Measurements from ENCODE around the gene PCNX2. TPM values are rescaled to one million over a fixed set of nuclear protein-coding genes. Genes with fewer than 3 reads are reported as not detected.

Gene PCNX2
- total and polyA plus RNA-seq, 4 donors, result 2.0 to 15.1 (median 6.4) TPM

- no peak for TF ChIP-seq CTCF (IDR thresholded peaks at IDR 0.05; ENCODE audit: control extremely low read depth, extremely low read depth)
- 86 to 87% methylated on average over 5 of the region's 5 CpGs for WGBS, 2 donors
- H3K27ac ChIP-seq (ENCODE audit: low read depth in 1 of 2, low read length in 1 of 2), result no peak overlapping the region
- DNase-seq (no peak), ATAC-seq (ENCODE audit: insufficient read depth, low FRiP score) (no peak)
- peaks cover 0 to 2% (median 0%) of the 10 kb centered on the region in 4 donors for H3K36me3 ChIP-seq (ENCODE audit: control insufficient read depth in 4 of 4, insufficient read depth in 4 of 4, low read length in 4 of 4)
- H3K9me3 ChIP-seq (ENCODE audit: control insufficient read depth in 4 of 4, insufficient read depth in 3 of 4, low read length in 3 of 4), result no peaks in the 10 kb centered on the region
- no peaks in the 10 kb centered on the region for H3K27me3 ChIP-seq (ENCODE audit: control insufficient read depth in 3 of 3, insufficient read depth in 3 of 3, low read length in 2 of 3)
- H3K4me3 ChIP-seq, result no peak overlapping the region
- H3K4me1 ChIP-seq (ENCODE audit: control insufficient read depth in 5 of 5, insufficient read depth in 5 of 5, low read length in 5 of 5), result peaks cover 0 to 3% (median 0%) of the 10 kb centered on the region in 5 donors
- no peak overlapping the region for H3K9ac ChIP-seq (ENCODE audit: insufficient read depth in 1 of 2, low read length in 2 of 2)
Observed at GRCh38 chr1:233233508-233234040, 62.0 kb downstream of the PCNX2 start.

- ATAC-seq (ENCODE audit: insufficient read depth, low FRiP score), result no peak
- H3K9ac ChIP-seq (ENCODE audit: insufficient read depth in 1 of 2, low read length in 2 of 2), result no peak overlapping the region
- H3K27ac ChIP-seq (ENCODE audit: low read depth in 1 of 2, low read length in 1 of 2), result no peak overlapping the region
- no peak for TF ChIP-seq CTCF (IDR thresholded peaks at IDR 0.05; ENCODE audit: control extremely low read depth, extremely low read depth)
- peaks cover 0 to 4% (median 0%) of the 10 kb centered on the region in 4 donors for H3K36me3 ChIP-seq (ENCODE audit: control insufficient read depth in 4 of 4, insufficient read depth in 4 of 4, low read length in 4 of 4)
- WGBS, 2 donors, result 91 to 96% methylated on average over 2 of the region's 2 CpGs
- no peaks in the 10 kb centered on the region for H3K4me1 ChIP-seq (ENCODE audit: control insufficient read depth in 5 of 5, insufficient read depth in 5 of 5, low read length in 5 of 5)
- H3K9me3 ChIP-seq (ENCODE audit: control insufficient read depth in 4 of 4, insufficient read depth in 3 of 4, low read length in 3 of 4), result no peaks in the 10 kb centered on the region
- H3K27me3 ChIP-seq (ENCODE audit: control insufficient read depth in 3 of 3, insufficient read depth in 3 of 3, low read length in 2 of 3), result no peaks in the 10 kb centered on the region
- no peak overlapping the region for H3K4me3 ChIP-seq
- no peak for DNase-seq
Observed at GRCh38 chr1:233230011-233230410, 65.5 kb downstream of the PCNX2 start.

GRCh38 chr1:233229288-233229687 is 66.2 kb downstream of the PCNX2 start:
- H3K27me3 ChIP-seq (ENCODE audit: control insufficient read depth in 3 of 3, insufficient read depth in 3 of 3, low read length in 2 of 3), result no peaks in the 10 kb centered on the region
- DNase-seq (no peak), ATAC-seq (ENCODE audit: insufficient read depth, low FRiP score) (no peak)
- no peak overlapping the region for H3K4me3 ChIP-seq
- no peak for TF ChIP-seq CTCF (IDR thresholded peaks at IDR 0.05; ENCODE audit: control extremely low read depth, extremely low read depth)
- H3K36me3 ChIP-seq (ENCODE audit: control insufficient read depth in 4 of 4, insufficient read depth in 4 of 4, low read length in 4 of 4), result peaks cover 0 to 2% (median 0%) of the 10 kb centered on the region in 4 donors
- H3K9ac ChIP-seq (ENCODE audit: insufficient read depth in 1 of 2, low read length in 2 of 2), result no peak overlapping the region
- 81 to 92% methylated on average over 3 of the region's 3 CpGs for WGBS, 2 donors
- no peaks in the 10 kb centered on the region for H3K4me1 ChIP-seq (ENCODE audit: control insufficient read depth in 5 of 5, insufficient read depth in 5 of 5, low read length in 5 of 5)
- H3K27ac ChIP-seq (ENCODE audit: low read depth in 1 of 2, low read length in 1 of 2), result no peak overlapping the region
- H3K9me3 ChIP-seq (ENCODE audit: control insufficient read depth in 4 of 4, insufficient read depth in 3 of 4, low read length in 3 of 4), result no peaks in the 10 kb centered on the region

- Histone ChIP-seq H3K4me3 (no peak overlapping the region), H3K9me3 (ENCODE audit: control insufficient read depth in 4 of 4, insufficient read depth in 3 of 4, low read length in 3 of 4) (no peaks in the 10 kb centered on the region), H3K27me3 (ENCODE audit: control insufficient read depth in 3 of 3, insufficient read depth in 3 of 3, low read length in 2 of 3) (no peaks in the 10 kb centered on the region), H3K9ac (ENCODE audit: insufficient read depth in 1 of 2, low read length in 2 of 2) (no peak overlapping the region), H3K4me1 (ENCODE audit: control insufficient read depth in 5 of 5, insufficient read depth in 5 of 5, low read length in 5 of 5) (no peaks in the 10 kb centered on the region), H3K27ac (ENCODE audit: low read depth in 1 of 2, low read length in 1 of 2) (no peak overlapping the region), H3K36me3 (ENCODE audit: control insufficient read depth in 4 of 4, insufficient read depth in 4 of 4, low read length in 4 of 4) (peaks cover 0 to 2% (median 0%) of the 10 kb centered on the region in 4 donors)
- DNase-seq, result no peak
- TF ChIP-seq CTCF (IDR thresholded peaks at IDR 0.05; ENCODE audit: control extremely low read depth, extremely low read depth), result no peak
- 83 to 93% methylated on average over 4 of the region's 4 CpGs for whole genome bisulfite sequencing, 2 donors
- no peak for ATAC-seq (ENCODE audit: insufficient read depth, low FRiP score)
Observed at GRCh38 chr1:233227930-233228465, 67.5 kb downstream of the PCNX2 start.
